Ectodermal cell (in vitro differentiated cells): ENCODE measurements around the gene GPC6.

Source experiments
- H3K27ac ChIP-seq: 2 replicates; pipeline ENCODE4 v1.7.0; 2013; ENCODE audit warnings: mild to moderate bottlenecking, low read depth, low read length; ENCODE audit not compliant: insufficient read depth, poor library complexity, severe bottlenecking
- H3K27me3 ChIP-seq: 2 replicates; pipeline ENCODE4 v1.7.0; 2013; ENCODE audit warnings: mild to moderate bottlenecking, low read length; ENCODE audit not compliant: insufficient read depth, control insufficient read depth, poor library complexity, severe bottlenecking
- H3K36me3 ChIP-seq: one replicate; pipeline ENCODE4 v1.7.0; 2013; ENCODE audit warnings: low read length; ENCODE audit not compliant: control insufficient read depth, insufficient read depth
- H3K4me1 ChIP-seq: one replicate; pipeline ENCODE4 v1.7.0; 2013; ENCODE audit warnings: low read length; ENCODE audit not compliant: control insufficient read depth, insufficient read depth
- H3K4me3 ChIP-seq: 2 replicates; pipeline ENCODE4 v1.7.0; 2013; ENCODE audit warnings: low read depth, low read length, control low read depth; ENCODE audit not compliant: insufficient read depth
- H3K9me3 ChIP-seq: 2 replicates; pipeline ENCODE4 v1.7.0; 2013; ENCODE audit warnings: mild to moderate bottlenecking, low read length, moderate library complexity; ENCODE audit not compliant: control insufficient read depth
- WGBS, 2 experiments: methylation state at CpG; one replicate each; pipeline ENCODE4 v1.1.7; 2013; ENCODE audit warnings: missing lambda C conversion rate in 2 of 2; 5-methylcytosine and 5-hydroxymethylcytosine counted together

Gene GPC6

DNA sequence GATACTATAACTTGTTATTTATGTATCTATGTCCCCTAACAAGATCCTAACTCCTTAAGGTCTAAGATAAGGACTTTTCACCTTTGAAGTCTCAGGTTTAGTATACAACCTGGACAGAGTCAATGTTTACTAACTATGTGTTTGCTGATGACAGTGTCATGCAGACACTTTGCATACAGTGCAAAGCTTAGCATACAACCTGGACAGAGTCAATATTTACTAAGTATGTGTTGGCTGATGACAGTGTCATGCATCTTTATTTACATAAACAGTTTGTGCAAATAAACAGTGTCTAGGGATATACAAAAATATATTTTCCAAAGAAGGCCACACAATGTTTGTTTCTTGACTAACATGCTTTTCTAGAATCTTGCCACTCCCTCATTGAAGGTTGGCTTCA lies 1218.2 kb downstream of the GPC6 start:
- H3K36me3 ChIP-seq, result no peaks in the 10 kb centered on the region
- no peak overlapping the region for H3K4me3 ChIP-seq
- no peaks in the 10 kb centered on the region for H3K27me3 ChIP-seq
- H3K27ac ChIP-seq, result no peak overlapping the region
- no peaks in the 10 kb centered on the region for H3K4me1 ChIP-seq
- no peaks in the 10 kb centered on the region for H3K9me3 ChIP-seq

DNA sequence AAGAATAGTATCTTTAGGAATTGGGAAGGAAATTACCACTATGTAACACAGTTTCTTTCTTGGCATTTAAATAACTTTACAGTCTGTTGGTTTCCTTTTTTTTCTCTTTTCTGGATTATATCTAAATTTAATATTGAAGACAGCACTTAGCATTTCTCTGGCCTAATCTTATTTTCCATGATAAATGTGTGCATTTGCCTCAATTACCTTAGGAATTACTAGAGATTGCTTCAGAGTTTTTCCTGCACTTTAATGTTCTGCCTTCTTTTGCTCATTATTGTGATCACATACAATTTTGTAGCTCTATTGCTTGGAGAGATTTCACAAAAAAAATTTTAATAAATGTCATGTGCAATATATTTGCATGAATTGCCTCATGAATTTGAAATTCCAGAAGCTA lies 1227.7 kb downstream of the GPC6 start:
- no peaks in the 10 kb centered on the region for H3K9me3 ChIP-seq
- no peaks in the 10 kb centered on the region for H3K4me1 ChIP-seq
- H3K4me3 ChIP-seq, result no peak overlapping the region
- H3K27ac ChIP-seq, result no peak overlapping the region
- no peaks in the 10 kb centered on the region for H3K27me3 ChIP-seq
- no peaks in the 10 kb centered on the region for H3K36me3 ChIP-seq

DNA sequence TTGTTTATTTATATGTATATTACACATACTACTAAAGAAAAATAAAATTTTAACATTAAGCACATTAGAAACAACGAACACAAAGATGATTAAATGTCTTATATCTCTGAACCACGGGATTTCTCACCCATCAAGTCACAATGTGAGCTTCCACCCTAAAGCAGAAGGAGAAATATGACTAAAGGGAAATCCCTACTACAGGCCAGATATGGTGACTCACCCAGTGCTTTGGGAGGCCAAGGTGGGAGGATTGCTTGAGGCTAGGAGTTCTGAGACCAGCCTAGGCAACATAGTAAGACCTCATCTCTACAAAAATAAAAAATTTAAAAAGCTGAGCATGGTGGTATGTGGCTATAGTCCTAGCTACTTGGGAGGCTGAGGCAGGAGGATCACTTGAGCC lies 1228.3 kb downstream of the GPC6 start:
- H3K4me1 ChIP-seq, result no peaks in the 10 kb centered on the region
- WGBS, 2 experiments, result 88 to 97% methylated on average over 2 of the region's 2 CpGs
- H3K4me3 ChIP-seq, result no peak overlapping the region
- no peak overlapping the region for H3K27ac ChIP-seq
- H3K36me3 ChIP-seq, result no peaks in the 10 kb centered on the region
- no peaks in the 10 kb centered on the region for H3K27me3 ChIP-seq
- no peaks in the 10 kb centered on the region for H3K9me3 ChIP-seq

DNA sequence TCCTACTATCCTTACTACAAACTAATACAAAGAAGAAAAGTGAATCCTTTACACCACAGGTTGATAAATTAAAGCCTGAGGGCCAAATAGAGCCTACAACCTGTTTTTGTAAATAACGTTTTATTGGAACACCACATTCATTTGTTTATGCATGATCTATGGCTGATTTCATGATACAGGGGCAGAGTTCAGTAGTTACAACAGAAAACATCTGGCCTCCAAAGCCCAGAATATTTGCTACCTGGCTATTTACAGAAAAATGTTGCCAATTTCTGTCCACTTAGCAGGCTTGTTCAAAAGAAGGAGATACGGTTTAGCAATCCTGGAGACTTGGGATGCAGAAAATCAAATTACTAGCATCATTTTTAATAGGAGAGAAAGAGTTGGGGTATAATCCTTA lies 1228.8 kb downstream of the GPC6 start:
- Histone ChIP-seq H3K27me3 (no peaks in the 10 kb centered on the region), H3K27ac (no peak overlapping the region), H3K4me3 (no peak overlapping the region), H3K9me3 (no peaks in the 10 kb centered on the region), H3K36me3 (no peaks in the 10 kb centered on the region), H3K4me1 (no peaks in the 10 kb centered on the region)
- 92 to 95% methylated on average over 1 to 2 of the region's 2 CpGs for WGBS, 2 experiments
